ENCODE data around the gene ZDBF2.
"Not testable (repeated sequence)": the region's sequence is repeated elsewhere in the genome, so short reads cannot be mapped to it uniquely, and the experiment has no call there.

Gene ZDBF2

DNA sequence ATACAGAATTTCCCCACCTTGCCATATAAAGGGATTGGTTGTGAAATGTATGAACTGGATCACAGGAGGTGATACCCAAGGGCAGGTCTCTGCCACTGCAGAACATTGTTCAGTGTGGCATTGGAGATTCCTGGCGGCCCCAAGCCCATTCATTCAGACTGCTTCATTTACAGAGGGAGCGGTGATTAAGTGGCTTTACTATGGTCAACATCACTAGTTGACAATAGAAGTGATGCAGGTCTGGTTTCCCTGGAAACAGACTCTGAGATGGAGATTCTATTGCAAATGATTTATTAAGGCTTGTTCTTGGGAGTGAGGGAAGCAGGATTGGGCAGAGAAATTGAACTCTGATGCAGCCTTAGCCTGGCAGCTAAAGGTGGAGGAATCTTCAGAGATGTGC, 62.4 kb downstream of the ZDBF2 start:
- H3K4me1 Mint-ChIP-seq (ENCODE audit: low read depth), result no peaks in the 10 kb centered on the region
- H3K36me3 Mint-ChIP-seq (ENCODE audit: low read depth), result no peaks in the 10 kb centered on the region
- no peak overlapping the region for H3K4me3 Mint-ChIP-seq
- no peaks in the 10 kb centered on the region for H3K9me3 Mint-ChIP-seq
- peaks cover 4% of the 10 kb centered on the region for H3K27me3 Mint-ChIP-seq
- H3K27ac Mint-ChIP-seq, result no peak overlapping the region

DNA sequence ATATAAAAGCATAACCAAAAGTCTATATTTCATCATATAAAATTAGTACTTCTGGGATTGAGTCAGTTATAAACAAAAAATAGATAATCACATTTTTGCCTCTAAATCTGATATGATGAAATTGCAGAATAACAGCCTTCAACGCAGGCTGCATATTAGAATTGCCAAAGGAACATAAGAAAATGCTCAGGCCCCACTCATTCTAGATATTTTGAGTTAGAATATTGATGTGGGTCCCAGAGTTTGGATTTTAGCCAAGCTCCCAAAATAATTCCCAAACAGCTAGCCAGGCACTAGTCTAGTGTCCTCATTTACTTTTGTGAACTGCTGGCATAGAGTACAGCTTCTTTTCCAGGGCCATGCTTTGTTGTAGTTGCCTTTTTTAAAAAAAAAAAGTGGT, 63.5 kb downstream of the ZDBF2 start:
- no peak overlapping the region for H3K4me3 Mint-ChIP-seq
- H3K36me3 Mint-ChIP-seq (ENCODE audit: low read depth), result no peaks in the 10 kb centered on the region
- H3K4me1 Mint-ChIP-seq (ENCODE audit: low read depth), result no peaks in the 10 kb centered on the region
- H3K9me3 Mint-ChIP-seq, result peaks cover 1% of the 10 kb centered on the region
- no peak overlapping the region for H3K27ac Mint-ChIP-seq
- H3K27me3 Mint-ChIP-seq, result peaks cover 5% of the 10 kb centered on the region

GRCh38 chr2:206341396-206341795, 66.9 kb downstream of the ZDBF2 start:
- Mint-ChIP-seq H3K4me1 (ENCODE audit: low read depth) (no peaks in the 10 kb centered on the region), H3K27ac (no peak overlapping the region), H3K36me3 (ENCODE audit: low read depth) (no peaks in the 10 kb centered on the region), H3K9me3 (peaks cover 7% of the 10 kb centered on the region), H3K4me3 (no peak overlapping the region), H3K27me3 (peaks cover 3% of the 10 kb centered on the region)

DNA sequence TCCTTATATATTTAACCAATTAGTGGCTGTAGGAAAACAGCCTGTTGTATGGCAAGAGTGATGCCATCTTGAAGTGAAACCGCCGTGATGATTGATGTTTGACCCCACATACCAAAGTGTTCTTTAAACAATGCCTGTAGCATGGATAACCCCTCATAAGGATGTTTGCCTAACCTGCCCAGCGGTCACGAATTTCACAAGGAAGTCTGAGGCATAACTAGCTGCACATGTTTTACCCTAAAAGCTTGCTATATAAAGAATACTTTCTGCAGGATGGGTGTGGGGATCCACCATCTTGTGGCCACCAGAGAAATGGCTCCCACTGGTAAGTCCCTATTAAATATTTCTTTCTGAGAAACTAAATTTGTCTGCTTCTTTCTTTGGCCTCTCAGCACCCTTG, 68.7 kb downstream of the ZDBF2 start:
- H3K9me3 Mint-ChIP-seq, result peaks cover 9% of the 10 kb centered on the region
- H3K4me1 Mint-ChIP-seq (ENCODE audit: low read depth), result no peaks in the 10 kb centered on the region
- H3K36me3 Mint-ChIP-seq (ENCODE audit: low read depth), result no peaks in the 10 kb centered on the region
- no peak overlapping the region for H3K4me3 Mint-ChIP-seq
- peaks cover 5% of the 10 kb centered on the region for H3K27me3 Mint-ChIP-seq
- no peak overlapping the region for H3K27ac Mint-ChIP-seq

- peaks cover 11% of the 10 kb centered on the region for H3K9me3 Mint-ChIP-seq
- peaks cover 8% of the 10 kb centered on the region for H3K27me3 Mint-ChIP-seq
- no peak overlapping the region for H3K27ac Mint-ChIP-seq
- H3K4me3 Mint-ChIP-seq, result no peak overlapping the region
- no peaks in the 10 kb centered on the region for H3K36me3 Mint-ChIP-seq (ENCODE audit: low read depth)
- H3K4me1 Mint-ChIP-seq (ENCODE audit: low read depth), result no peaks in the 10 kb centered on the region
Observed at GRCh38 chr2:206343816-206344215, 69.4 kb downstream of the ZDBF2 start.

DNA sequence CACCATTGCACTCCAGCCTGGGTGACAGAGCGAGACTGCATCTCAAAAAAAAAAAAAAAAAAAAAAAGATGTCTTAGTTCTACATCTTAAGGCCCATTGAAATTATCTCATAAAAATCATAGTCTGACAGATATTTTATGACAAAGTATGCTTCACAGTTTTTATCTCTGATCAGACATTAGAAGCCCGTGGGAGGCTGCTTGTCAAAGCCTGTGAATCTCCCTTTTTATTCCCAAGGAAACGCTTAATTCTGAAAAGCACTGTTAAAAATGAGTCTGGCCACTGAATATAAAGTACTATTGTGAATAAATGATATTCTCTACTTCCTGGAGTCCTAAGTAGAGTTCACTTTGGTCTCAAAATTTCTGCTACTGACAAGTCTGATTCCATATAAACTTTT, 71.1 kb downstream of the ZDBF2 start:
- no peaks in the 10 kb centered on the region for H3K4me1 Mint-ChIP-seq (ENCODE audit: low read depth)
- no peak overlapping the region for H3K27ac Mint-ChIP-seq
- peaks cover 8% of the 10 kb centered on the region for H3K27me3 Mint-ChIP-seq
- peaks cover 18% of the 10 kb centered on the region for H3K9me3 Mint-ChIP-seq
- no peak overlapping the region for H3K4me3 Mint-ChIP-seq
- H3K36me3 Mint-ChIP-seq (ENCODE audit: low read depth), result no peaks in the 10 kb centered on the region

DNA sequence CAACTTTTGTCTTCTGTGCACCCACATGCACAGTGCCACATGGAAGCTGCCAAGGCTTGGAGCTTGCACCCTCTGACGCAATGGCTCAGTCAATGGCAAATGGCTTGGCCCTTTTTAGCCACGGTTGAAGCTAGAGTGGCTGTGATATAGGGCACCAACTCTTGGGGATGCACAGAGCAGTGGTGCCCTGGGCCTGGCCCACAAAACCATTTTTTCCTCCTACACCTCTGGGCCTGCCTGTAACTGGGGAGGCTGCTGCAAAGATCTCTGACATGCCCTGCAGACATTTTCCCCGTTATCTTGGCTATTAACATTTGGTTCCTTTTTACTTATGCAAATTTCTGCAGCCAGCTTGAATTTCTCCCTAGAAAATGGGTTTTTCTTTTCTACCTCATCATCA, 74.9 kb downstream of the ZDBF2 start:
- H3K36me3 Mint-ChIP-seq (ENCODE audit: low read depth), result no peaks in the 10 kb centered on the region
- no peak overlapping the region for H3K4me3 Mint-ChIP-seq
- H3K27me3 Mint-ChIP-seq, result peaks cover 5% of the 10 kb centered on the region
- H3K27ac Mint-ChIP-seq, result no peak overlapping the region
- H3K9me3 Mint-ChIP-seq, result peaks cover 15% of the 10 kb centered on the region
- H3K4me1 Mint-ChIP-seq (ENCODE audit: low read depth), result no peaks in the 10 kb centered on the region

- H3K4me1 Mint-ChIP-seq (ENCODE audit: low read depth), result no peaks in the 10 kb centered on the region
- H3K27me3 Mint-ChIP-seq, result peaks cover 5% of the 10 kb centered on the region
- no peak overlapping the region for H3K4me3 Mint-ChIP-seq
- no peak overlapping the region for H3K27ac Mint-ChIP-seq
- H3K9me3 Mint-ChIP-seq, result peaks cover 11% of the 10 kb centered on the region
- no peaks in the 10 kb centered on the region for H3K36me3 Mint-ChIP-seq (ENCODE audit: low read depth)
Observed at GRCh38 chr2:206352571-206352970, 78.1 kb downstream of the ZDBF2 start.

DNA sequence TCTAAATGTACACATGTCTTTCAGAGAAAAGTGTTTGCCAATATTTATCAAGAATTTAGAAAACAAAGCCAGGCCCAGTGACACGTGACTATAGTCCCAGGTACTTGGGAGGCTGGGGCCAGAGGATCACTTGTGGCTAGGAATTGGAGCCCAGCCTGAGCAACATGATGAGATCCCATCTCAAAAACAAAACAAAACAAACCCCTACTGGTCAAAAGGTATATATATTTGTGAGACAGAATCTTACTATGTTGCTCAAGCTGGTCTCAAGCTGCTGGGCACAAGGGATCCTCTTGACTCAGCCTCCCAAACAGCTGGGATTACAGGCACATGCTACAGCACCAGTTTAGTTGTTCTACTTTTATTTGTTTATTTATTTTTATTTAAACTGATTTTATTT, 79.2 kb downstream of the ZDBF2 start:
- no peak overlapping the region for H3K27ac Mint-ChIP-seq
- no peak overlapping the region for H3K4me3 Mint-ChIP-seq
- no peaks in the 10 kb centered on the region for H3K27me3 Mint-ChIP-seq

GRCh38 chr2:206354129-206354528, 79.7 kb downstream of the ZDBF2 start:
- H3K27ac Mint-ChIP-seq, result no peak overlapping the region
- peaks cover 11% of the 10 kb centered on the region for H3K9me3 Mint-ChIP-seq
- H3K36me3 Mint-ChIP-seq (ENCODE audit: low read depth), result no peaks in the 10 kb centered on the region
- no peaks in the 10 kb centered on the region for H3K4me1 Mint-ChIP-seq (ENCODE audit: low read depth)
- no peak overlapping the region for H3K4me3 Mint-ChIP-seq
- H3K27me3 Mint-ChIP-seq, result no peaks in the 10 kb centered on the region

More for the DNA sequence above, 79.2 kb downstream of the ZDBF2 start:
- H3K9me3 Mint-ChIP-seq, result peaks cover 7% of the 10 kb centered on the region
- no peaks in the 10 kb centered on the region for H3K36me3 Mint-ChIP-seq (ENCODE audit: low read depth)
- H3K4me1 Mint-ChIP-seq (ENCODE audit: low read depth), result no peaks in the 10 kb centered on the region

DNA sequence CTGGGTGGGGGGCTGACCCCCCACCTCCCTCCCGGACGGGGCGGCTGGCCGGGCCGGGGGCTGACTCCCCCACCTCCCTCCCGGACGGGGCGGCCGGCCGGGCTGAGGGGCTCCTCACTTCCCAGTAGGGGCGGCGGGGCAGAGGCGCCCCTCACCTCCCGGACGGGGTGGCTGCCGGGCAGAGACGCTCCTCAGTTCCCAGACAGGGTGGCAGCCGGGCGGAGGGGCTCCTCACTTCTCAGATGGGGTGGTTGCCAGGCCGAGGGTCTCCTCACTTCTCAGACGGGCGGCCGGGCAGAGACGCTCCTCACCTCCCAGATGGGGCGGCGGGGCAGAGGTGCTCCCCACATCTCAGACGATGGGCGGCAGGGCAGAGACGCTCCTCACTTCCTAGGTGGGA, 82.4 kb downstream of the ZDBF2 start:
- not testable (repeated sequence) for H3K4me3 Mint-ChIP-seq; H3K27me3 Mint-ChIP-seq; H3K4me1 Mint-ChIP-seq (ENCODE audit: low read depth); H3K9me3 Mint-ChIP-seq; H3K27ac Mint-ChIP-seq; H3K36me3 Mint-ChIP-seq (ENCODE audit: low read depth)

DNA sequence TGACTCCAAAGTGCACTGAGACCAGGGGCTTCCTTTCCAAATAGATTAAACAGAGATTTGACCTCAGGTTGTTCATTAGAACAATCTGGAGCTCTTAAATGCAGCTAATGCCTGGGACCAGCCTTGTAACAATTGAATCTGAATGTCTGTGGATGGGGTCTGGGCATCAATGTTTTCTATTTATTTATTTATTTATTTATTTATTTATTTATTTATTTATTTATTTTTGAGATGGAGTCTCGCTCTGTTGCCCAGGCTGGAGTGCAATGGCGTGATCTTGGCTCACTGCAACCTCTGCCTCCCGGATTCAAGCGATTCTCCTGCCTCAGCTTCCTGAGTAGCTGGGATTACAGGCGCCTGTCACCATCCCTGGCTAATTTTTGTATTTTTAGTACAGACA, 86.4 kb downstream of the ZDBF2 start:
- H3K27me3 Mint-ChIP-seq; H3K9me3 Mint-ChIP-seq; H3K36me3 Mint-ChIP-seq (ENCODE audit: low read depth); H3K27ac Mint-ChIP-seq; H3K4me3 Mint-ChIP-seq; H3K4me1 Mint-ChIP-seq (ENCODE audit: low read depth): not testable (repeated sequence)

DNA sequence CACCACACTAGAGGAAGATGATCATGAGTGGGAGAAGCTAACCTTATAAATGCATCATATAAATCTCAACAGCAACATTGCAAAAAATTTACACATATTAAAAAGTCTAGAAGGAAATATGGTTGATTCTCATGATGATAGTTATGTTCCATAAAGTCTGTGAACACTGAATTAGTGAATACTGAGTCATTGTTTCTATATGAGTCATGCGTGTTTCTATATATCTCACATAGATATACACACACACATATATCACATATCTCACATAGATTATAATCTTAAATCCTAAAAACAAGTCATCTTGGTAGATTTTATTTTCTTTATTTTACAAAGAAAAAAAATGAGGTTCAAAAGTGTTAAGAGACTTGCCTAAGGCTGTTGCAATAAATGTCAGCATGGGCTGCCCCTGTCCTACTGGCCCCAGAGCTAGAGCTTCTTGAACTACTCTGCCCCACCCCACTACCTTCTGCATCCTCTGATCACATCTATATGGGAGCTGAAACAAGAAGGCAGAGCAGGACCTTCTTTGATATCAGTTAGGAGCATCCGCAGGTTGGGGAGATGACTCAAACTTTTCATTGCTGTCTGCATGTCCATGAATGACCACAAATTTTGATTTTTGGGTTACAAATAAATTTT, 87.1 kb downstream of the ZDBF2 start:
- Mint-ChIP-seq H3K27me3 (peaks cover 5% of the 10 kb centered on the region), H3K36me3 (ENCODE audit: low read depth) (no peaks in the 10 kb centered on the region), H3K4me1 (ENCODE audit: low read depth) (no peaks in the 10 kb centered on the region), H3K9me3 (peaks cover 4% of the 10 kb centered on the region), H3K4me3 (no peak overlapping the region), H3K27ac (no peak overlapping the region)
